Esophagus muscularis mucosa (tissue), 4 donors: ENCODE measurements around the gene DDO. TPM values are rescaled to one million over a fixed set of nuclear protein-coding genes. Genes with fewer than 3 reads are reported as not detected.

Source experiments
- DNase-seq: peaks from one replicate; pipeline ENCODE4 v3.0.0-alpha.2; 2017; ENCODE audit errors: extremely low spot score
- H3K27ac ChIP-seq, 4 donors: fragments of 200-600 bp; sonication (generic); replicated peaks in 1 of 4; 1 replicate in 3 of 4; 2 replicates in 1 of 4; pipeline ENCODE4 v1.5.1; 2016 to 2019; ENCODE audit warnings: mild to moderate bottlenecking in 1 of 4
- H3K27me3 ChIP-seq, 4 donors: fragments of 200-600 bp; sonication (generic); one replicate each; pipeline versions ENCODE4 v1.5.1 to v1.6.0; 2016 to 2019
- H3K36me3 ChIP-seq, 4 donors: fragments of 200-600 bp; sonication (generic); one replicate each; pipeline ENCODE4 v1.5.1; 2016 to 2019
- H3K4me1 ChIP-seq, 4 donors: fragments of 200-600 bp; sonication (generic); one replicate each; pipeline ENCODE4 v1.5.1; 2016 to 2019
- H3K4me3 ChIP-seq, 4 donors: fragments of 200-600 bp; sonication (generic); 1 replicate in 2 of 4; 2 replicates in 2 of 4; pipeline ENCODE4 v1.5.1; 2016 to 2019; ENCODE audit warnings: mild to moderate bottlenecking in 4 of 4, moderate library complexity in 1 of 4
- H3K9me3 ChIP-seq, 4 donors: fragments of 200-600 bp; sonication (generic); 1 replicate in 3 of 4; 2 replicates in 1 of 4; pipeline ENCODE4 v1.5.1; 2016 to 2019
- EP300 ChIP-seq: sonication (generic); formaldehyde crosslinking; IDR thresholded peaks from one replicate; pipeline ENCODE4 v1.6.1; 2017; ENCODE audit warnings: antibody characterized with exemption
- POLR2A ChIP-seq: fragments of 450-650 bp; IDR thresholded peaks from one replicate; pipeline ENCODE4 v1.6.1; 2017; ENCODE audit warnings: antibody characterized with exemption, moderate library complexity, mild to moderate bottlenecking, low read depth
- POLR2AphosphoS5 ChIP-seq, 2 donors: sonication (generic); formaldehyde crosslinking; IDR thresholded peaks; one replicate each; pipeline ENCODE4 v1.6.1; 2017; ENCODE audit warnings: antibody characterized with exemption in 2 of 2
- WGBS: methylation state at CpG from one replicate; pipeline ENCODE4 v1.1.5; 2018; 5-methylcytosine and 5-hydroxymethylcytosine counted together
- intact Hi-C: fragments of 100-400 bp; cut with DNase I; formaldehyde crosslinking; loops from one replicate; pipeline ENCODE4 v1.15.1; 2023
- total RNA-seq, 4 donors: library from RNA; depleted of rRNA; stranded (reverse); fragments of >200 nt; gene quantifications; one replicate each; pipeline versions ENCODE4 v1.1.0 to v1.2.1, GENCODE V29; 2016
- TF ChIP-seq, protein P1 (sequence below), 3 experiments: fragments of 200-600 bp in 2 of 3; fragments of 450-650 bp in 1 of 3; sonication (generic) in 2 of 3; IDR thresholded peaks; one replicate each; pipeline ENCODE4 v1.5.1; 2017 to 2019; ENCODE audit warnings: antibody characterized with exemption in 3 of 3, mild to moderate bottlenecking in 2 of 3, moderate library complexity in 1 of 3

The DDO gene
- total RNA-seq, 4 donors from 2014 or later, result 0.29 to 2.1 (median 1.1) TPM

GRCh38 chr6:110447761-110448160, 32.4 kb upstream of the DDO start:
- H3K27ac ChIP-seq, result no peak overlapping the region
- intact Hi-C loops, result no loop called here
- H3K4me1 ChIP-seq, result no peaks in the 10 kb centered on the region
- H3K36me3 ChIP-seq, result no peaks in the 10 kb centered on the region
- no peaks in the 10 kb centered on the region for H3K9me3 ChIP-seq
- H3K27me3 ChIP-seq, result no peaks in the 10 kb centered on the region
- no peak for DNase-seq
- WGBS, result 89% methylated on average over 3 of the region's 3 CpGs
- TF ChIP-seq, protein P1, sequence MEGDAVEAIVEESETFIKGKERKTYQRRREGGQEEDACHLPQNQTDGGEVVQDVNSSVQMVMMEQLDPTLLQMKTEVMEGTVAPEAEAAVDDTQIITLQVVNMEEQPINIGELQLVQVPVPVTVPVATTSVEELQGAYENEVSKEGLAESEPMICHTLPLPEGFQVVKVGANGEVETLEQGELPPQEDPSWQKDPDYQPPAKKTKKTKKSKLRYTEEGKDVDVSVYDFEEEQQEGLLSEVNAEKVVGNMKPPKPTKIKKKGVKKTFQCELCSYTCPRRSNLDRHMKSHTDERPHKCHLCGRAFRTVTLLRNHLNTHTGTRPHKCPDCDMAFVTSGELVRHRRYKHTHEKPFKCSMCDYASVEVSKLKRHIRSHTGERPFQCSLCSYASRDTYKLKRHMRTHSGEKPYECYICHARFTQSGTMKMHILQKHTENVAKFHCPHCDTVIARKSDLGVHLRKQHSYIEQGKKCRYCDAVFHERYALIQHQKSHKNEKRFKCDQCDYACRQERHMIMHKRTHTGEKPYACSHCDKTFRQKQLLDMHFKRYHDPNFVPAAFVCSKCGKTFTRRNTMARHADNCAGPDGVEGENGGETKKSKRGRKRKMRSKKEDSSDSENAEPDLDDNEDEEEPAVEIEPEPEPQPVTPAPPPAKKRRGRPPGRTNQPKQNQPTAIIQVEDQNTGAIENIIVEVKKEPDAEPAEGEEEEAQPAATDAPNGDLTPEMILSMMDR (IDR thresholded peaks at IDR 0.05), result no peak
- TF ChIP-seq EP300 (no peak), POLR2AphosphoS5 (IDR thresholded peaks at IDR 0.05) (no peak), POLR2A (no peak)
- H3K4me3 ChIP-seq, result no peak overlapping the region

DNA sequence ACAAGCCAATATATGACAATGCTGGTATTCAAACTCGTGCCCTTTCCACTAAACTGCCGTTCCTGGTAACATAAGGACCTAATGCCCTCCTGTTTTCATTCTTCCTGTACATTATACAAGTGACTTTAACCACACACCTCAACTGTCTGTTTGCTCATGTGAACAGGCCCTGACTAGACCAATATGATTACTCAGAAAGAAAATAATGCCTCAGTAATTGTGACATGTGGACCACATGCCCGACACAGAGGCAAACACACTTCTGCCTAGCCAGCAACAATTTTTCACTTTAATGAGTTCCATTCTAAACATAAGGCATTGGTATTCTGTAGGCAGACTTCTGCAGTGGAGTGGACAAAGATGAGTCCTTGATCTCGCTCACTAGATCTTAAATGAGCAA, 31.0 kb upstream of the DDO start:
- no peak overlapping the region for H3K27ac ChIP-seq
- TF ChIP-seq POLR2AphosphoS5 (IDR thresholded peaks at IDR 0.05), result no peak
- no peak for TF ChIP-seq POLR2A
- TF ChIP-seq, protein P1 (IDR thresholded peaks at IDR 0.05), result no peak
- no peak for TF ChIP-seq EP300
- H3K27me3 ChIP-seq, result no peaks in the 10 kb centered on the region
- intact Hi-C loops, result no loop called here
- no peaks in the 10 kb centered on the region for H3K9me3 ChIP-seq
- no peak for DNase-seq
- whole genome bisulfite sequencing, result 82% methylated on average over 4 of the region's 4 CpGs
- no peaks in the 10 kb centered on the region for H3K4me1 ChIP-seq
- H3K36me3 ChIP-seq, result no peaks in the 10 kb centered on the region
- H3K4me3 ChIP-seq, result no peak overlapping the region

DNA sequence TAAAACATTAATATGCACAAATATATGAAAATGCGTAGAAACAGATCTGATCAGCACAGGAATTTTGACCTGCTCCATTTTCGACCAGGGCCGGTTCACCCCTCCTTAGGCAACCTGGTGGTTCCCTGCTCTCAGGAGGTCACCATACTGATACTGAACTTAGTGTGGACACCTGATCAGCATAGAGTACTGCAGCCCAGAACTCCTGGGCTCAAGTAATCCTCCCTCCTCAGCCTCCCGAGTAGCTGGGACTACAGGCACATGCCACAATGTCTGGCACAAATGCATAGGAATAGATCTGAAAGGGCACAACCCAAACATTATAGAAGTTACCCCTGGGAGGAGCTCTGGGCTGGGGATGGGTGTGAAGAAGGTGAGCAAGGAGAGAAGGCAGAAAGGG, 24.7 kb upstream of the DDO start:
- TF ChIP-seq POLR2AphosphoS5 (IDR thresholded peaks at IDR 0.05) (no peak), POLR2A (no peak), EP300 (no peak)
- TF ChIP-seq, protein P1 (IDR thresholded peaks at IDR 0.05), result no peak
- Histone ChIP-seq H3K27ac (no peak overlapping the region), H3K36me3 (no peaks in the 10 kb centered on the region), H3K4me3 (no peak overlapping the region), H3K27me3 (no peaks in the 10 kb centered on the region), H3K9me3 (no peaks in the 10 kb centered on the region), H3K4me1 (no peaks in the 10 kb centered on the region)
- DNase-seq, result peak; percentile 55
- intact Hi-C loops, result no loop called here
- WGBS, result 80% methylated on average over 4 of the region's 4 CpGs

DNA sequence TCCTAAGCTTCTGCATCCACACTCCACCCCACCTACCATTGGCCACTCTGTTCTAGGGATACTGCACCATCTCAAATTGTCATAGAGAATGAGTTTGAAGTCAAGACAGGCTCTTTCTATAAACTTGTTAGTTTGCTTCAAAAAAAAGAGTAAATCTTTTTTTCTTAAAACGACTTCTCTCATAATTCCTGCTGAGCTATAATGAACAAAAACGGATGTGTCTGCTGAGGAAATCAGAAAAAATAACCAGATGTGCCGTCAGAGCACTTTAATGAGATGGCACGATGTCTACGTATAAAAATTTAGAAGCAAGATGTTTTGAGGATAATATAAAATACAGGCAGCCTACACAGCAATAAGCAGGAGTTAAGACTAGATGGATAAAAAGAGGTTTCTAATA, 24.0 kb upstream of the DDO start:
- DNase-seq, result peak; percentile 14
- no peaks in the 10 kb centered on the region for H3K9me3 ChIP-seq
- TF ChIP-seq EP300 (no peak), POLR2AphosphoS5 (IDR thresholded peaks at IDR 0.05) (no peak), POLR2A (no peak)
- no peaks in the 10 kb centered on the region for H3K36me3 ChIP-seq
- no peaks in the 10 kb centered on the region for H3K4me1 ChIP-seq
- no peak overlapping the region for H3K4me3 ChIP-seq
- H3K27me3 ChIP-seq, result no peaks in the 10 kb centered on the region
- intact Hi-C loops, result no loop called here
- 55% methylated on average over 5 of the region's 5 CpGs for WGBS
- no peak overlapping the region for H3K27ac ChIP-seq

- DNase-seq, result no peak
- TF ChIP-seq EP300 (no peak), POLR2AphosphoS5 (IDR thresholded peaks at IDR 0.05) (no peak), POLR2A (no peak)
- TF ChIP-seq, protein P1 (IDR thresholded peaks at IDR 0.05), result no peak
- Histone ChIP-seq H3K36me3 (no peaks in the 10 kb centered on the region), H3K4me3 (no peak overlapping the region), H3K4me1 (no peaks in the 10 kb centered on the region), H3K27me3 (peaks cover 0 to 11% (median 0%) of the 10 kb centered on the region in 4 donors), H3K27ac (no peak overlapping the region), H3K9me3 (no peaks in the 10 kb centered on the region)
- 91% methylated on average over 7 of the region's 7 CpGs for WGBS
- intact Hi-C loops, result no loop called here
Measured at GRCh38 chr6:110434961-110435602, 19.7 kb upstream of the DDO start.
